ENCODE measurements around the gene CTRB1. TPM values are rescaled to one million over a fixed set of nuclear protein-coding genes. Genes with fewer than 3 reads are reported as not detected.
"Not testable (repeated sequence)": the region's sequence is repeated elsewhere in the genome, so short reads cannot be mapped to it uniquely, and the experiment has no call there.

CTRB1 gene
- total RNA-seq, 6 experiments from 2014 or later, result not detected

GRCh38 chr16:75198135-75198600 is 20.6 kb upstream of the CTRB1 start:
- Mint-ChIP-seq H3K36me3 (ENCODE audit: low read depth) (no peaks in the 10 kb centered on the region), H3K27me3 (ENCODE audit: insufficient read depth) (peaks cover 13% of the 10 kb centered on the region), H3K27ac (no peak overlapping the region), H3K9me3 (peaks cover 5% of the 10 kb centered on the region; the same call in 1 of the 2 replicates), H3K4me1 (ENCODE audit: low read depth) (peaks cover 24% of the 10 kb centered on the region), H3K4me3 (peak overlapping the region; percentile 83)
- TF ChIP-seq CTCF (IDR thresholded peaks at IDR 0.05), result no peak
- DNase-seq, result no peak

DNA sequence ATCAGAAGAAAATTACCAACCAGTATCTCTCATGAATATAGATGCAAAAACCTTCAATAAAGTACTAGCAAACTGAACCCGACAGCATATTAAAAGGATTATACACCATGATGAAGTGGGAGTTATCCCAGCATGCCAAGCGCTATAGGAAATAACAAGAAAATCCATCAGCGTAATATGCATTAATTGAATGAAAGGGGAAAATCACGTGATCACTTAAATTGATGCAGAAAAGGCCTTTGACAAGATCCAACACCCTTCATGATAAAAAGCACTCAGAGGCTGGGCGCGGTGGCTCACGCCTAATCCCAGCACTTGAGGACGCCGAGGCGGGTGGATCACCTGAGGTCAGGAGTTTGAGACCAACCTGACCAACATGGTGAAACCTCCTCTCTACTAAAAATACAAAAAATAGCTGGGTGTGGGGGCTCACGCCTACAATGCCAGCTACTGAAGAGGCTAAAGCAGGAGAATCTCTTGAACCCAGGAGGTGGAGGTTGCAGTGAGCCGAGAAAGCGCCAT is 16.7 kb upstream of the CTRB1 start:
- peaks cover 15% of the 10 kb centered on the region for H3K27me3 Mint-ChIP-seq (ENCODE audit: insufficient read depth)
- no peak for DNase-seq
- no peak overlapping the region for H3K4me3 Mint-ChIP-seq
- H3K36me3 Mint-ChIP-seq (ENCODE audit: low read depth), result no peaks in the 10 kb centered on the region
- H3K27ac Mint-ChIP-seq, result no peak overlapping the region
- no peaks in the 10 kb centered on the region for H3K9me3 Mint-ChIP-seq
- no peak for TF ChIP-seq CTCF (IDR thresholded peaks at IDR 0.05)
- peaks cover 24% of the 10 kb centered on the region for H3K4me1 Mint-ChIP-seq (ENCODE audit: low read depth)

DNA sequence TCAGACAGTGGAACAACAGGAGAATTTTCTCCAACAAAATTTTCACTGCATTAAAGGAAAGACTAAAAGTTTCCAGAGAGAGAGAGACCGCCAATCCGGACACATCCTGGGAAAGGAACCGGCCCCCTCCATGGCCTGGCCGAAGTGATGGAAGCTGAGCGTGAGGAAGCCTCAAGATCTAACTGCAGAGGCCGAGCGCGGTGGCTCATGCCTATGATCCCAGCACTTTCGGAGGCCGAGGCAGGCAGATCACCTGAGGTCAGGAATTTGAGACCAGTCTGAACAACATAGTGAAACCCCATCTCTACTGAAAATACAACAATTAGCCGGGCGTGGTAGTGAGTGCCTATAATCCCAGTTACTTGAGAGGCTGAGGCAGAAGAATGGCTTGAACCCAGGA is 15.7 kb upstream of the CTRB1 start:
- H3K4me1 Mint-ChIP-seq (ENCODE audit: low read depth), result peaks cover 18% of the 10 kb centered on the region

GRCh38 chr16:75203667-75204409 is 14.9 kb upstream of the CTRB1 start:
- Mint-ChIP-seq H3K36me3 (ENCODE audit: low read depth) (no peaks in the 10 kb centered on the region), H3K27me3 (ENCODE audit: insufficient read depth) (peaks cover 26% of the 10 kb centered on the region), H3K9me3 (no peaks in the 10 kb centered on the region), H3K4me3 (no peak overlapping the region), H3K4me1 (ENCODE audit: low read depth) (peaks cover 12% of the 10 kb centered on the region), H3K27ac (no peak overlapping the region)
- DNase-seq, result no peak
- TF ChIP-seq CTCF (IDR thresholded peaks at IDR 0.05), result no peak

More for the DNA sequence above, 15.7 kb upstream of the CTRB1 start:
- Mint-ChIP-seq H3K9me3 (no peaks in the 10 kb centered on the region), H3K27me3 (ENCODE audit: insufficient read depth) (peaks cover 20% of the 10 kb centered on the region), H3K27ac (no peak overlapping the region), H3K36me3 (ENCODE audit: low read depth) (no peaks in the 10 kb centered on the region), H3K4me3 (no peak overlapping the region)
- DNase-seq, result no peak
- TF ChIP-seq CTCF (IDR thresholded peaks at IDR 0.05), result no peak

- Mint-ChIP-seq H3K4me1 (ENCODE audit: low read depth) (peaks cover 8% of the 10 kb centered on the region), H3K4me3 (no peak overlapping the region), H3K36me3 (ENCODE audit: low read depth) (no peaks in the 10 kb centered on the region), H3K27me3 (ENCODE audit: insufficient read depth) (peaks cover 29% of the 10 kb centered on the region), H3K27ac (no peak overlapping the region), H3K9me3 (no peaks in the 10 kb centered on the region)
- TF ChIP-seq CTCF (IDR thresholded peaks at IDR 0.05), result no peak
- no peak for DNase-seq
These were observed 14.4 kb upstream of the CTRB1 start for GRCh38 chr16:75204410-75204758.

GRCh38 chr16:75204905-75205304 is 13.9 kb upstream of the CTRB1 start:
- not testable (repeated sequence) for H3K36me3 Mint-ChIP-seq (ENCODE audit: low read depth); H3K4me1 Mint-ChIP-seq (ENCODE audit: low read depth); DNase-seq; H3K27ac Mint-ChIP-seq; H3K4me3 Mint-ChIP-seq; H3K9me3 Mint-ChIP-seq
- H3K27me3 Mint-ChIP-seq (ENCODE audit: insufficient read depth), result peaks cover 33% of the 10 kb centered on the region

DNA sequence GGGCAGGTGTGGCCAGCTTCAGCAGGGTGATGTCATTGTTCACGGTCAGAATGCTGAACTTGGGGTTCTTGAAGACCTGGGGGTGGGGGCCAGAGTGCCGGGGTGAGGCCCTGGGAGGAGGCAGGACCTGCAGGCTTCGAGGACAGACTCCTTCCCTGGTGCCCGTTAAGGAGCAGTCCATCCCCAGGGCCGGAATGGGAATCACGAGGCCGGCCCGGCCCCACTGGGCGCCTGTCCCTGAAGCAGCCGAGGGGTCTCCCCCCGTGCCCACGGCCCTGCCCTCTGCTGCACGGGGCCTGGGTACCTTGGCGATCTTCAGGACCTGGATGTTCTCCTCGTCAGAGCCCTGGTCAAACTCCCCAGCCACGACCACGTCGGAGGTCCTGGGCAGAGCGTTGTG is 13.3 kb upstream of the CTRB1 start:
- H3K4me3 Mint-ChIP-seq; H3K27ac Mint-ChIP-seq; H3K9me3 Mint-ChIP-seq; H3K4me1 Mint-ChIP-seq (ENCODE audit: low read depth); H3K36me3 Mint-ChIP-seq (ENCODE audit: low read depth); DNase-seq: not testable (repeated sequence)
- peaks cover 33% of the 10 kb centered on the region for H3K27me3 Mint-ChIP-seq (ENCODE audit: insufficient read depth)

DNA sequence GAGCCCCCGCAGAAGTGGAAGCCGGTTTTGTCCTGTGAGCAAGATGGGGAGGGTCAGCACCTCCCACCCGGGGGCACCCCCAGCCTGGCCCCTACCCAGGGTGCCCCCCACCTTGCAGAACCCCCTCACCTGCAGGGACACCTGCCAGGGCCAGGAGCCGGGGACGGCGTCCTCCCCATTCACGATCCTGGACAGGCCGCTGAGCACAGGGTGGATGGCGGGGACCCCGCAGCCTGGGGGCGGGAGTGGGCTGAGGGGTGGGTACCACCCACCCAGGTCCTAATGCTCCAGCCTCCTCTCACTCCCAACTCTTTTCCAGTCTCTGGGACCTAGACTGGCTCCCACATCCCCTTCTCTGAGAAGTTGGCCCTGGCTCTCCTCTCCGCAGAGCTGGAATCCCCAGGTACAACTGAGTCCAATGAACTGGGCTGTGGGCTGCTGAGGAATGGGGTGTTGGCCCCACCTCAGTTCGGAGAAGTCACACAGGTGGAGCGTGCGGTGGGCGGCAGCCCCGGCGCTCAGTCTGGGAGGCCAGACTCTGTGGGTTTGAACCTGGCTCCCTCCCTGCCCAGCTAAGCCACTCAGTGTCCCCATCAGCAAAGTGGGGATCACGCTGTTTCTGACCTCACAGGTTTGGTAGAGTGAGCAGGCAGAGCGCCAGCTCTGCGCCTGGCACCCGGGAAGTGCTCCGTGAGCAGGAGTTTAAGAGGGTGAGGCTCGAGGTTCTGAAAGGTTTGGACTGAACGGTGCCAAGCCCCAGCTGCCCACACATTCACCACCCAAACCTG is 12.6 kb upstream of the CTRB1 start:
- H3K27me3 Mint-ChIP-seq (ENCODE audit: insufficient read depth), result peaks cover 34% of the 10 kb centered on the region
- not testable (repeated sequence) for H3K4me1 Mint-ChIP-seq (ENCODE audit: low read depth); H3K36me3 Mint-ChIP-seq (ENCODE audit: low read depth); H3K9me3 Mint-ChIP-seq; DNase-seq; H3K4me3 Mint-ChIP-seq; H3K27ac Mint-ChIP-seq

All from HFFc6 (cell line).